ENCODE results near the gene NOL12.

NOL12 gene

DNA sequence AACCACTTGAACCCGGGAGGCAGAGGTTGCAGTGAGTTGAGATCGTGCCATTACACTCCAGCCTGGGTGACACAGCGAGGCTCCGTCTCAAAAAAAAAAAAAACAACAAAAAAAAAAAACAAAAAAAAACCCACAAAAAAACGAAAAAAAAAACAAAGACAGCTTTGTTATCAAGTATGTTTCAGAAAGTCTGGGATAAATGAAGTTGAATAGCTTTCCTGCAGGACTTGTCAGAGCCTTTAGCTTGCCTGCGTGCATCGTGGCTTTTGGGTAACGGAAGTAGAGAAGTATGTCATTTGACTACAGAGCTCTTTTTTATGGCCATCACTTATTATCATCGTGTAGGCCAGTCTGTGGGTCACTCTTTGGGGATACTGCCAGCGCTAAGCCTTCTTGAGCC is 25.3 kb downstream of the NOL12 start:
- TF ChIP-seq, protein P1, sequence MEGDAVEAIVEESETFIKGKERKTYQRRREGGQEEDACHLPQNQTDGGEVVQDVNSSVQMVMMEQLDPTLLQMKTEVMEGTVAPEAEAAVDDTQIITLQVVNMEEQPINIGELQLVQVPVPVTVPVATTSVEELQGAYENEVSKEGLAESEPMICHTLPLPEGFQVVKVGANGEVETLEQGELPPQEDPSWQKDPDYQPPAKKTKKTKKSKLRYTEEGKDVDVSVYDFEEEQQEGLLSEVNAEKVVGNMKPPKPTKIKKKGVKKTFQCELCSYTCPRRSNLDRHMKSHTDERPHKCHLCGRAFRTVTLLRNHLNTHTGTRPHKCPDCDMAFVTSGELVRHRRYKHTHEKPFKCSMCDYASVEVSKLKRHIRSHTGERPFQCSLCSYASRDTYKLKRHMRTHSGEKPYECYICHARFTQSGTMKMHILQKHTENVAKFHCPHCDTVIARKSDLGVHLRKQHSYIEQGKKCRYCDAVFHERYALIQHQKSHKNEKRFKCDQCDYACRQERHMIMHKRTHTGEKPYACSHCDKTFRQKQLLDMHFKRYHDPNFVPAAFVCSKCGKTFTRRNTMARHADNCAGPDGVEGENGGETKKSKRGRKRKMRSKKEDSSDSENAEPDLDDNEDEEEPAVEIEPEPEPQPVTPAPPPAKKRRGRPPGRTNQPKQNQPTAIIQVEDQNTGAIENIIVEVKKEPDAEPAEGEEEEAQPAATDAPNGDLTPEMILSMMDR (IDR thresholded peaks at IDR 0.05; ENCODE audit: low read length): no peak
- no peak for TF ChIP-seq EZH2 (IDR thresholded peaks at IDR 0.05; ENCODE audit: borderline replicate concordance, low read length)
- Histone ChIP-seq H3K4me1 (ENCODE audit: insufficient read depth, low read length, severe bottlenecking) (peaks cover 15% of the 10 kb centered on the region), H3F3A (ENCODE audit: insufficient read depth, low read length) (no peaks in the 10 kb centered on the region), H2AFZ (ENCODE audit: low read length) (no peak overlapping the region), H3K9ac (ENCODE audit: low read length) (no peak overlapping the region), H4K20me1 (ENCODE audit: insufficient read depth, low read length) (no peaks in the 10 kb centered on the region), H3K4me2 (ENCODE audit: low read length) (no peak overlapping the region), H3K9me2 (ENCODE audit: low read depth, low read length) (no peaks in the 10 kb centered on the region), H3K9me3 (ENCODE audit: low read length) (no peaks in the 10 kb centered on the region), H3K27me3 (ENCODE audit: insufficient read depth, low read length) (no peaks in the 10 kb centered on the region), H3K36me3 (ENCODE audit: insufficient read depth, low read length) (no peaks in the 10 kb centered on the region; the same call in 1 of the 2 replicates), H3K27ac (ENCODE audit: low read depth, low read length, poor library complexity, severe bottlenecking) (no peak overlapping the region), H3K4me3 (ENCODE audit: low read depth, low read length, poor library complexity, severe bottlenecking) (no peak overlapping the region), H3K79me2 (ENCODE audit: insufficient read depth, low read length) (no peaks in the 10 kb centered on the region)

DNA sequence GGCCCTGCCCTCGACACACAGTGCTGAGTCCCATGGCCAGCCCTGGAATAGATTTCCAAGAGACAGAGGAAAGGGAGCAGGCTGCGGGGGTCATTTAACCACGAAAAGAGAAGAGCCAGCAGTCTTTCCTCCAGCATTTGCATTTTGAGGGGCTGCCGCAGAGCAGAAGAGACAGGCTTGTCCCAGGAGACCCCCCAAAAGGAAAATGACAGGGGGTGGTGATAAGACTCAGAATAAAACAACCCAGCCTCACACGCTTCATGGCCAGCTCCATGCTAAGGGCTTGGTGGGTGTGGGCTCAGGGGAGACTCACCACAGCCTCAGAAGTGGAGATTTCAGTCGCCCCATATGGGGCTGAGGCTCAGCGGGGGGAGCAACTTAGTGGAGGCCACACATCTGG is 27.6 kb downstream of the NOL12 start:
- Histone ChIP-seq H3K9ac (ENCODE audit: low read length) (no peak overlapping the region), H3K9me3 (ENCODE audit: low read length) (no peaks in the 10 kb centered on the region), H3K4me2 (ENCODE audit: low read length) (no peak overlapping the region), H4K20me1 (ENCODE audit: insufficient read depth, low read length) (no peaks in the 10 kb centered on the region), H3K27me3 (ENCODE audit: insufficient read depth, low read length) (no peaks in the 10 kb centered on the region), H3K4me1 (ENCODE audit: insufficient read depth, low read length, severe bottlenecking) (peaks cover 8% of the 10 kb centered on the region), H3K4me3 (ENCODE audit: low read depth, low read length, poor library complexity, severe bottlenecking) (no peak overlapping the region), H3K36me3 (ENCODE audit: insufficient read depth, low read length) (no peaks in the 10 kb centered on the region; the same call in 1 of the 2 replicates), H3K79me2 (ENCODE audit: insufficient read depth, low read length) (no peaks in the 10 kb centered on the region), H3F3A (ENCODE audit: insufficient read depth, low read length) (no peaks in the 10 kb centered on the region), H3K9me2 (ENCODE audit: low read depth, low read length) (no peaks in the 10 kb centered on the region), H2AFZ (ENCODE audit: low read length) (no peak overlapping the region), H3K27ac (ENCODE audit: low read depth, low read length, poor library complexity, severe bottlenecking) (no peak overlapping the region)
- no peak for TF ChIP-seq EZH2 (IDR thresholded peaks at IDR 0.05; ENCODE audit: borderline replicate concordance, low read length)
- TF ChIP-seq, protein P1 (IDR thresholded peaks at IDR 0.05; ENCODE audit: low read length): no peak

DNA sequence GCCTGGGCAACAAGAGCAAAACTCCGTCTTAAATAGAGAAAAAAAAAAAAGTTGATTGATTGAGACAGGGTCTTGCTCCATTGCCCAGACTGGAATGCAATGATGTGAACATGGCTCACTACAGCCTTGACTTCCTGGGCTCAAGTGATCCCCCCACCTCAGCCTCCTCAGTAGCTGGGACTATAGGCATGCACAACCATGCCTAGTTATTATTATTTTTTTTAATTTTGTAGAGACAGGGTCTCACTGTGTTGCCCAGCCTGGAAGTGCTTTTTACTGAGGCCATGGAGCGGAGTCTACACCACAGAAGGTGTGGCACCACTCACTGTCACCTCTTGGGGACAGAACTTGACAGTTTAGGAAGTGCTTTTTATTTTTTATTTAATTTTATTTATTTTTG is 28.5 kb downstream of the NOL12 start:
- no peak overlapping the region for H3K4me2 ChIP-seq (ENCODE audit: low read length)
- H3F3A ChIP-seq (ENCODE audit: insufficient read depth, low read length): no peaks in the 10 kb centered on the region
- no peaks in the 10 kb centered on the region; the same call in 1 of the 2 replicates for H3K36me3 ChIP-seq (ENCODE audit: insufficient read depth, low read length)
- H3K4me3 ChIP-seq (ENCODE audit: low read depth, low read length, poor library complexity, severe bottlenecking): no peak overlapping the region
- H3K9me2 ChIP-seq (ENCODE audit: low read depth, low read length): no peaks in the 10 kb centered on the region
- no peaks in the 10 kb centered on the region for H3K79me2 ChIP-seq (ENCODE audit: insufficient read depth, low read length)
- H2AFZ ChIP-seq (ENCODE audit: low read length): no peak overlapping the region
- no peaks in the 10 kb centered on the region for H3K27me3 ChIP-seq (ENCODE audit: insufficient read depth, low read length)
- peaks cover 7% of the 10 kb centered on the region for H3K4me1 ChIP-seq (ENCODE audit: insufficient read depth, low read length, severe bottlenecking)
- TF ChIP-seq, protein P1 (IDR thresholded peaks at IDR 0.05; ENCODE audit: low read length): no peak
- no peak for TF ChIP-seq EZH2 (IDR thresholded peaks at IDR 0.05; ENCODE audit: borderline replicate concordance, low read length)
- H3K9ac ChIP-seq (ENCODE audit: low read length): no peak overlapping the region
- H4K20me1 ChIP-seq (ENCODE audit: insufficient read depth, low read length): no peaks in the 10 kb centered on the region
- no peaks in the 10 kb centered on the region for H3K9me3 ChIP-seq (ENCODE audit: low read length)
- no peak overlapping the region for H3K27ac ChIP-seq (ENCODE audit: low read depth, low read length, poor library complexity, severe bottlenecking)
